Neural cell (in vitro differentiated cells): ENCODE data around the gene ADRA2B. TPM values are rescaled to one million over a fixed set of nuclear protein-coding genes. Genes with fewer than 3 reads are reported as not detected.

Experiments
- H2AFZ ChIP-seq: fragments of 200-600, 300-800 bp; sonication (generic), shearing (Covaris generic); 2 replicates; pipeline ENCODE4 v1.6.0; 2014; ENCODE audit warnings: low read depth, mild to moderate bottlenecking, antibody characterized with exemption, low read length, moderate library complexity
- H3F3A ChIP-seq: fragments of 200-600 bp; shearing (Covaris generic); 2 replicates; pipeline ENCODE4 v1.6.1; 2016; ENCODE audit warnings: mild to moderate bottlenecking, moderate library complexity, mixed read lengths, antibody characterized with exemption, low read length; ENCODE audit not compliant: insufficient read depth, poor library complexity, severe bottlenecking
- H3K27ac ChIP-seq: fragments of 200-600, 300-800 bp; sonication (generic), shearing (Covaris generic); 2 replicates; pipeline ENCODE4 v1.5.1; 2014; ENCODE audit warnings: mild to moderate bottlenecking, low read length, moderate library complexity
- H3K27me3 ChIP-seq: fragments of 300-800, 200-600 bp; sonication (generic), shearing (Covaris generic); 2 replicates; pipeline ENCODE4 v1.6.0; 2014; ENCODE audit warnings: mild to moderate bottlenecking, low read depth, low read length, moderate library complexity; ENCODE audit not compliant: insufficient read depth
- H3K36me3 ChIP-seq: fragments of 300-800, 200-600 bp; sonication (generic), shearing (Covaris generic); 2 replicates; pipeline ENCODE4 v1.5.1; 2014; ENCODE audit warnings: mild to moderate bottlenecking, antibody characterized with exemption, low read length, moderate library complexity; ENCODE audit not compliant: insufficient read depth
- H3K4me2 ChIP-seq: fragments of 300-800, 200-600 bp; sonication (generic), shearing (Covaris generic); 2 replicates; pipeline ENCODE4 v1.6.0; 2014; ENCODE audit warnings: mild to moderate bottlenecking, low read length
- H3K4me3 ChIP-seq: fragments of 300-800, 200-600 bp; sonication (generic), shearing (Covaris generic); 2 replicates; pipeline ENCODE4 v1.5.1; 2014; ENCODE audit warnings: mild to moderate bottlenecking, low read length, moderate library complexity
- H3K79me2 ChIP-seq: fragments of 200-600 bp; shearing (Covaris generic); replicated peaks from 2 replicates; pipeline ENCODE4 v1.6.0; 2014; ENCODE audit warnings: mild to moderate bottlenecking, low read length, moderate library complexity; ENCODE audit not compliant: insufficient read depth
- H3K9ac ChIP-seq: fragments of 300-800, 200-600 bp; sonication (generic), shearing (Covaris generic); 2 replicates; pipeline ENCODE4 v1.6.1; 2016; ENCODE audit warnings: mild to moderate bottlenecking, low read length, mixed read lengths
- H3K9me2 ChIP-seq: fragments of 200-600 bp; shearing (Covaris generic); 2 replicates; pipeline ENCODE4 v1.6.1; 2016; ENCODE audit warnings: mild to moderate bottlenecking, low read length, mixed read lengths; ENCODE audit not compliant: insufficient read depth
- H3K9me3 ChIP-seq: fragments of 200-600, 300-800 bp; sonication (generic), shearing (Covaris generic); 2 replicates; pipeline ENCODE4 v1.6.1; 2016; ENCODE audit warnings: mild to moderate bottlenecking, mixed run types, low read length, moderate library complexity, mixed read lengths
- H4K20me1 ChIP-seq: fragments of 200-600 bp; shearing (Covaris generic); 2 replicates; pipeline ENCODE4 v1.6.1; 2016; ENCODE audit warnings: mild to moderate bottlenecking, mixed run types; ENCODE audit not compliant: insufficient read depth
- CTCF ChIP-seq: fragments of 450-650 bp; IDR thresholded peaks from 2 replicates; pipeline ENCODE4 v1.5.1; 2014; ENCODE audit warnings: antibody characterized with exemption, mild to moderate bottlenecking, moderate library complexity; ENCODE audit not compliant: poor library complexity, severe bottlenecking
- EP300 ChIP-seq: fragments of 450-650 bp; conservative IDR thresholded peaks from 2 replicates; pipeline ENCODE4 v1.6.1; 2014; ENCODE audit warnings: antibody characterized with exemption, mild to moderate bottlenecking, moderate library complexity; ENCODE audit not compliant: poor library complexity, severe bottlenecking
- EZH2 ChIP-seq: fragments of 200-600, 300-800 bp; shearing (Covaris generic), sonication (generic); IDR thresholded peaks from 2 replicates; pipeline ENCODE4 v1.6.1; 2014; ENCODE audit warnings: antibody characterized with exemption, low read length, borderline replicate concordance, mild to moderate bottlenecking; ENCODE audit not compliant: insufficient read depth, poor library complexity, severe bottlenecking
- MXI1 ChIP-seq: fragments of 450-650 bp; conservative IDR thresholded peaks from 2 replicates; pipeline ENCODE4 v1.6.1; 2014; ENCODE audit warnings: antibody characterized with exemption, mild to moderate bottlenecking; ENCODE audit not compliant: poor library complexity, severe bottlenecking
- POLR2AphosphoS5 ChIP-seq: IDR thresholded peaks from 2 replicates; pipeline ENCODE4 v1.6.1; 2012
- RAD21 ChIP-seq: fragments of 450-650 bp; conservative IDR thresholded peaks from 2 replicates; pipeline ENCODE4 v1.6.1; 2014; ENCODE audit warnings: antibody characterized with exemption, mild to moderate bottlenecking, moderate library complexity
- REST ChIP-seq: IDR thresholded peaks from 2 replicates; pipeline ENCODE4 v1.6.1; 2012; ENCODE audit warnings: borderline replicate concordance
- SMC3 ChIP-seq: fragments of 450-650 bp; conservative IDR thresholded peaks from 2 replicates; pipeline ENCODE4 v1.6.1; 2014; ENCODE audit warnings: antibody characterized with exemption, mild to moderate bottlenecking, moderate library complexity; ENCODE audit not compliant: poor library complexity
- TAF1 ChIP-seq: IDR thresholded peaks from 2 replicates; pipeline ENCODE4 v1.6.1; 2012; ENCODE audit warnings: low read depth
- polyA plus RNA-seq: library from polyadenylated mRNA; depleted of rRNA; stranded (reverse); fragments of >200 nt; gene quantifications from 2 replicates; pipeline ENCODE4 v1.2.3, GENCODE V29; 2014

ADRA2B gene
- polyA plus RNA-seq, 1 donor from 2014 or later: not detected

GRCh38 chr2:96135171-96135570, 18.8 kb upstream of the ADRA2B start:
- Histone ChIP-seq H3K27me3 (no peaks in the 10 kb centered on the region), H2AFZ (no peak overlapping the region), H3F3A (no peaks in the 10 kb centered on the region), H3K4me2 (no peak overlapping the region), H4K20me1 (no peaks in the 10 kb centered on the region), H3K4me3 (no peak overlapping the region), H3K36me3 (no peaks in the 10 kb centered on the region), H3K9me2 (no peaks in the 10 kb centered on the region), H3K79me2 (no peaks in the 10 kb centered on the region), H3K27ac (no peak overlapping the region), H3K9ac (no peak overlapping the region), H3K9me3 (no peaks in the 10 kb centered on the region)
- TF ChIP-seq REST (no peak), SMC3 (no peak), CTCF (no peak), TAF1 (no peak), POLR2AphosphoS5 (no peak), EP300 (no peak), EZH2 (no peak), MXI1 (no peak), RAD21 (no peak)

- Histone ChIP-seq H3K9me2 (no peaks in the 10 kb centered on the region), H3K4me3 (no peak overlapping the region), H3K79me2 (no peaks in the 10 kb centered on the region), H2AFZ (no peak overlapping the region), H3K36me3 (no peaks in the 10 kb centered on the region), H3K9ac (no peak overlapping the region), H3K9me3 (no peaks in the 10 kb centered on the region), H3K27ac (no peak overlapping the region), H3K4me2 (no peak overlapping the region), H3K27me3 (no peaks in the 10 kb centered on the region), H4K20me1 (no peaks in the 10 kb centered on the region), H3F3A (no peaks in the 10 kb centered on the region)
- TF ChIP-seq RAD21: no peak
- TF ChIP-seq POLR2AphosphoS5: no peak
- no peak for TF ChIP-seq TAF1
- no peak for TF ChIP-seq SMC3
- no peak for TF ChIP-seq EP300
- TF ChIP-seq MXI1: no peak
Measured at GRCh38 chr2:96134421-96134820, 18.1 kb upstream of the ADRA2B start.
